Activated gamma-delta T cell treated with anti-CD3 and anti-CD28 coated beads, Interleukin-2, amount 50 U/mL, for 16 hours (primary cell): Measurements from ENCODE around the gene ITPR3.

Experiments
- DNase-seq: peaks from one replicate; pipeline ENCODE4 v3.0.0-alpha.2; 2020; ENCODE audit warnings: low read depth

ITPR3 gene

GRCh38 chr6:33700391-33701050, 79.4 kb downstream of the ITPR3 start:
- DNase-seq: peak; percentile 43

DNA sequence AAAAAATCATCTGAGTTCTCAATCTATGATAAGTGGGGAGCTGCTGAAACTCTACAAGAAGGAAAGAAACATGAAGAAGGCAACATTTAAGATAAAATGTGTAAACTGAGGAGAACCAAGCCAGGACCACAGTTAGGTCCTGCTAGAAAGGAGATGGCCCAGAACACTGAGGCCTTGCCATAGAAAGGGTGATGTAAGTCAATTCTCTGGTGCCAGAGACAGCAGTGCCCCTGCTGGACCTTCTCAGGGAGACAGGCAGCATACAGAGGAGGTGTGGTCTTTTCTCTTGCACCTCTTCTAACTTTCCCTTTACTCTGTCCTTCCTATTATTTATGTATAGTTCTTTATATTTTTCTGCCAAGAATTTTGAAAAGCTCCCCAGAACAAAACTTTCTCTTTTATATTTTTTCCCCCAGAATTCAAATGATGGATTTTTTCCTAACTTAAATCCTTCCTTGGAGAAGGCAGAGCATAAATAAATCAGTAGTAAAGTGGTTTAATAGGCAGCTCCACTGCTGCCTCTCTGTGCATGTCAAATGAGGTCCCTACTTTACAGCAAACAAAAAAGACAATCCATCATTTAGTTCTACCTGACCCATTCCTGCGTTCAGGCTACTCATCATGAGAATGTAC, 81.3 kb downstream of the ITPR3 start:
- DNase-seq: no peak

GRCh38 chr6:33704215-33705066, 83.3 kb downstream of the ITPR3 start:
- DNase-seq: no peak

GRCh38 chr6:33705268-33705885, 84.3 kb downstream of the ITPR3 start:
- DNase-seq: no peak

DNA sequence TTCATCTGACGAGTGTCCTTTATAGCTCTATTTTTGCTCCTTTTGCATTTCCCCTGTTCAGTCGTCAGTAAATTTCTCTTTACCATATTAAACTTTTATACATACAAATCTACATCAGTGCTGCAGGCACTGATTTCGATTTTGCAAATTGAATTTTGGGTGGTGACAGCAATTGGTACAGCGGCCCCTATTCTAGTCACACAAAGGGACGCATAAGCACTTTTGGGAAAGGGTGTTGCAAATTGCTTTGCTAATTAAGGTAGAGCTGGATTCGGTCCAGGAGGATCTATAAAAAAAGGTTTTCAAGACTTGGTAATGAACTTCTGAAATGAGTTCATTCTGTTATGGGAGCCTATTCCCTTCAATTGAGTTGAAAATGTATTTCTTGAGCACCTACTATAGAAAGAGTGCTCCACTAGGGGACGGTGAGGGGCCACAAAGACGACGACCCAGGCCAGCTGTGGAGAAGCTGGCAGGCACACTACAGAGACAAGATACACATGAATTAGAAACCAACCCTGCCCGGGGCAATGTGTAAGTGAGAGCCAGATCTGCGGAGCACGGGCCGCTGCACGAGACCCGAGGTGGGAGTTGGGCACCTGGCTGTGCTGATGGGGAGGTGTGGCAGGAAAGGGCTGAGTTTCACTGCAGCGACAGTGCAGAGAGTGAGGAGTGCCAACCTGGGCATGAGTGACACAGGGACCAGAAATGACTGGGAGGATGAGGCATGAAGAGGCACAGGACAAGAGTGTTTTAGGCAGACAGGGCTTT, 85.0 kb downstream of the ITPR3 start:
- DNase-seq: no peak

- DNase-seq: no peak
Measured at GRCh38 chr6:33707771-33708170, 86.6 kb downstream of the ITPR3 start.

- no peak for DNase-seq
Measured at GRCh38 chr6:33708516-33709204, 87.5 kb downstream of the ITPR3 start.

- no peak for DNase-seq
Measured at GRCh38 chr6:33709605-33710295, 88.6 kb downstream of the ITPR3 start.

GRCh38 chr6:33710296-33711121, 89.4 kb downstream of the ITPR3 start:
- DNase-seq: no peak

GRCh38 chr6:33711140-33712129, 90.3 kb downstream of the ITPR3 start, which contains the start of gene UQCC2:
TSS of gene UQCC2 (minus strand) at chr6:33711700. CDS start at chr6:33711686, 14 bp downstream.
- DNase-seq: peak; percentile 96

DNA sequence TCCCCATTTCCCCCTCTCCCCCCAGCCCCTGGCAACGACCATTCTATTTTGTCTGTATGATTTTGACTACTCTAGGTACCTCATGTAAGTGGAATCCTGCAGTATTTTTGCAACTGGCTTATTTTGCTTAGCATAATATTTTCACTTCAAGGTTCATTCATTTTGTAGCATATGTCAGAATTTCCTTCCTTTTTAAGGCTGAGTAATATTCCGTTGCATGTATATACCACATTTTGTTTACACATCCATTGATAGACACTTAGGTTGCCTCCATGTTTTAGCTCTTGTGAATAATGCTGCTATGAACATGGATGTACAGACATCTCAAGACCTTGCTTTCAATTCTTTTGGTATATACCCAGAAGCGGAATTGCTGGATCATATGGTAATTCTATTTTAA, 91.8 kb downstream of the ITPR3 start:
- no peak for DNase-seq

DNA sequence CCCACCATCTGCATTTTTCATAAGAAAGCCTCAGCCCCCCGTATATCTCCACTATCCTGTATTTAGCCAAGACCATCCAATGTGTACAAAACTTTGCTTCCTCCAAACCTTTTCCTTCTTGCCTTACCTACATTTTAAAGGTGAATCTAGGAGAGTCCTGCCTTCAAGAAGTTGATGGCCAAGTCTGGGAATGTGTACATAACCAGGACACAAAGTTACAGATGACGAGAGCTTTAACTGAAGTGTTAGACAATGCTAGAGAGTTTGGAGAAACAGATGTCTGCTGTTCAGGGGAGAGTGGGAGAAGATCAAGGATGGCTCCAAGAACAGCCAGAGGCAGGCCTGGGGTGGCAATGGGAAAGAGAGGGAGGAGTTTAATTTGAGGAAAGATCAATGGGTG, 92.7 kb downstream of the ITPR3 start:
- no peak for DNase-seq

GRCh38 chr6:33714385-33715040, 93.4 kb downstream of the ITPR3 start:
- no peak for DNase-seq

- no peak for DNase-seq
Measured at GRCh38 chr6:33716379-33716778, 95.3 kb downstream of the ITPR3 start.

DNA sequence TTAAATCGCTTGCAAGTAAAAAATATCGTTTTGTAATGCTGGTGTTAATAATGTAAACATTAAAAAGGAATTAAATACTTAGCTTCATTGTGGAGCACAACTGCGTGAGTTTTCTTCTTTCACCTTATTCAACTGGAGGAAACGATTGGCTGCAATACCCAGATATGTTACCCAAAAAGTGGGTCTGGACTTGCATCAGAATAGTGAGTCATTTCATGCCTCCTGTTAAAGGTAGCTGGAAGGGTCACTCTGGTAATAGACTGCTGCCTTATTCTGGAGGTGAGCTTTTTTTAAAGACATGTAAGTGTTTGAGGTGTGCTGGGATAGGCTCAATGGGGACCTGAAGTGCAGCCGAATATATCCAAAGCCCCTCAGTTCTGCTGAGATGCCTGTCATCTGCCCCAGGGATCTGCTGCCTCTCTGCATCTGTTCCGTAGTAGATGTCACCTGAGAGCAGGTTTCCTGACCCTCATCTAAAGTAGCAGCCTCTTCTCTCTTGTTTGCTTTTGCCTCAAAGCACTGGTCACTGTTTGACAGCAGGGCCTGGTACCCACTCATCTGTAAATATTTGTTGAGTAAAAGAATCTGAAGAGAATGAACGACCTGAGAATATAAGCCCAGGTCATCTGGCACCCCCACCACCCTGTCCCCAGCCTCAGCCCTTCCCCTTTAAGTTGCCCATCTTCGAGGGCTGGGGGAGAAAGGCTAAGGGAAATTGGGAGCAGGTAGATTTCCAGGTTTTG, 95.9 kb downstream of the ITPR3 start:
- no peak for DNase-seq

GRCh38 chr6:33717934-33718455, 96.9 kb downstream of the ITPR3 start:
- DNase-seq: no peak

- DNase-seq: no peak
Measured at GRCh38 chr6:33718713-33719112, 97.6 kb downstream of the ITPR3 start.
